SU-DHL-6 (cell line): ENCODE results near the gene ALX4.

ENCODE experiments used
- H2AFZ ChIP-seq: fragments of 200-600 bp; sonication (generic); 2 replicates; pipeline ENCODE4 v1.6.1; 2014; ENCODE audit warnings: low read depth, mild to moderate bottlenecking, moderate library complexity, mixed read lengths, antibody characterized with exemption, low read length; ENCODE audit not compliant: severe bottlenecking
- H3F3A ChIP-seq: fragments of 200-600 bp; shearing (Covaris generic); 2 replicates; pipeline ENCODE4 v1.6.0; 2016; ENCODE audit warnings: antibody characterized with exemption, mild to moderate bottlenecking; ENCODE audit not compliant: insufficient read depth
- H3K27ac ChIP-seq: fragments of 200-600 bp; sonication (generic); 2 replicates; pipeline ENCODE4 v1.5.1; 2016; ENCODE audit warnings: low read depth, mild to moderate bottlenecking, low read length, moderate library complexity, mixed read lengths
- H3K27me3 ChIP-seq: fragments of 200-600 bp; sonication (generic), shearing (Covaris generic); 2 replicates; pipeline ENCODE4 v1.6.0; 2014; ENCODE audit warnings: mild to moderate bottlenecking, low read length
- H3K36me3 ChIP-seq: fragments of 200-600 bp; sonication (generic); 2 replicates; pipeline ENCODE4 v1.6.1; 2014; ENCODE audit warnings: mild to moderate bottlenecking, low read length, mixed read lengths
- H3K4me2 ChIP-seq: fragments of 300-600, 200-600 bp; shearing (Covaris generic), sonication (generic); 2 replicates; pipeline ENCODE4 v1.6.0; 2014; ENCODE audit warnings: low read length, low read depth, mild to moderate bottlenecking; ENCODE audit not compliant: poor library complexity, severe bottlenecking
- H3K4me3 ChIP-seq: fragments of 200-600 bp; sonication (generic); 2 replicates; pipeline ENCODE4 v1.5.1; 2014; ENCODE audit warnings: antibody characterized with exemption, low read length, mild to moderate bottlenecking, mixed read lengths; ENCODE audit not compliant: insufficient read depth, poor library complexity, severe bottlenecking
- H3K79me2 ChIP-seq: fragments of 200-600 bp; sonication (generic); 2 replicates; pipeline ENCODE4 v1.6.1; 2014; ENCODE audit warnings: mild to moderate bottlenecking, low read length, moderate library complexity; ENCODE audit not compliant: insufficient read depth
- H3K9ac ChIP-seq: fragments of 200-600 bp; sonication (generic); 2 replicates; pipeline ENCODE4 v1.7.0; 2014; ENCODE audit warnings: mild to moderate bottlenecking, low read length
- H3K9me2 ChIP-seq: fragments of 200-600 bp; sonication (generic); replicated peaks from 2 replicates; pipeline ENCODE4 v1.6.1; 2014; ENCODE audit warnings: low read length; ENCODE audit not compliant: insufficient read depth
- H3K9me3 ChIP-seq: fragments of 200-600 bp; sonication (generic); 2 replicates; pipeline ENCODE4 v1.6.1; 2014; ENCODE audit warnings: low read length, mixed read lengths; ENCODE audit not compliant: insufficient read depth
- H4K20me1 ChIP-seq: fragments of 200-600 bp; sonication (generic); 2 replicates; pipeline ENCODE4 v1.6.1; 2014; ENCODE audit warnings: low read depth, mild to moderate bottlenecking, antibody characterized with exemption, low read length, moderate library complexity, mixed read lengths
- EZH2phosphoT487 ChIP-seq: fragments of 200-600 bp; sonication (generic), shearing (Covaris generic); conservative IDR thresholded peaks from 2 replicates; pipeline ENCODE4 v1.6.1; 2018; ENCODE audit warnings: mild to moderate bottlenecking, antibody characterized with exemption, low read length, moderate library complexity, mixed read lengths
- TF ChIP-seq, protein P1 (sequence below): fragments of 200-600 bp; sonication (generic); IDR thresholded peaks from one replicate; pipeline ENCODE4 v1.5.1; 2017; ENCODE audit warnings: antibody characterized with exemption, mild to moderate bottlenecking, low read length, moderate library complexity; ENCODE audit not compliant: insufficient read depth, poor library complexity, severe bottlenecking

The ALX4 gene

DNA sequence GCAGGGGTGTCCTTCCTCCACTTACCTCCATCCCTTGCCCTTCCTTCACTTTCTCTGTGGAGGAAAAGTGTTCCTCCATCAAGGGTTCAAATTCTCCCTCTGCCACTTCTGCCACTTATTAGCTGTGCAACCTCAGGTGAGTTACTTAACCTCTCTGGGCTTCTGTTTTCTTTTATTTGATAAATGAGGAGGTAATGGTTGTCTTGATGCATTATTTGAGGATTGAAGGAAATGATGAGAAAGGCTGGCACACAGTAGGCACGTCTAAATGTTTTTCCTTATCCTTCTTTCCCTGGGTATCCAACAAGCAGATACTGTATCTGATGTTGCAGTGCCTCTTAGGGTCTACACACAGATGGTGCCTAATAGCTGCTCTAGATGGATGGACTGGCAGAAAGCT is 14.3 kb upstream of the ALX4 start:
- Histone ChIP-seq H3K27ac (no peak overlapping the region), H3K9me2 (no peaks in the 10 kb centered on the region), H3K4me3 (no peak overlapping the region), H3K9ac (no peak overlapping the region), H3K79me2 (no peaks in the 10 kb centered on the region), H3K4me2 (no peak overlapping the region), H2AFZ (no peak overlapping the region), H3F3A (no peaks in the 10 kb centered on the region), H3K9me3 (no peaks in the 10 kb centered on the region), H3K27me3 (no peaks in the 10 kb centered on the region), H3K36me3 (no peaks in the 10 kb centered on the region), H4K20me1 (no peaks in the 10 kb centered on the region)
- TF ChIP-seq, protein P1, sequence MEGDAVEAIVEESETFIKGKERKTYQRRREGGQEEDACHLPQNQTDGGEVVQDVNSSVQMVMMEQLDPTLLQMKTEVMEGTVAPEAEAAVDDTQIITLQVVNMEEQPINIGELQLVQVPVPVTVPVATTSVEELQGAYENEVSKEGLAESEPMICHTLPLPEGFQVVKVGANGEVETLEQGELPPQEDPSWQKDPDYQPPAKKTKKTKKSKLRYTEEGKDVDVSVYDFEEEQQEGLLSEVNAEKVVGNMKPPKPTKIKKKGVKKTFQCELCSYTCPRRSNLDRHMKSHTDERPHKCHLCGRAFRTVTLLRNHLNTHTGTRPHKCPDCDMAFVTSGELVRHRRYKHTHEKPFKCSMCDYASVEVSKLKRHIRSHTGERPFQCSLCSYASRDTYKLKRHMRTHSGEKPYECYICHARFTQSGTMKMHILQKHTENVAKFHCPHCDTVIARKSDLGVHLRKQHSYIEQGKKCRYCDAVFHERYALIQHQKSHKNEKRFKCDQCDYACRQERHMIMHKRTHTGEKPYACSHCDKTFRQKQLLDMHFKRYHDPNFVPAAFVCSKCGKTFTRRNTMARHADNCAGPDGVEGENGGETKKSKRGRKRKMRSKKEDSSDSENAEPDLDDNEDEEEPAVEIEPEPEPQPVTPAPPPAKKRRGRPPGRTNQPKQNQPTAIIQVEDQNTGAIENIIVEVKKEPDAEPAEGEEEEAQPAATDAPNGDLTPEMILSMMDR: no peak
- no peak for TF ChIP-seq EZH2phosphoT487

DNA sequence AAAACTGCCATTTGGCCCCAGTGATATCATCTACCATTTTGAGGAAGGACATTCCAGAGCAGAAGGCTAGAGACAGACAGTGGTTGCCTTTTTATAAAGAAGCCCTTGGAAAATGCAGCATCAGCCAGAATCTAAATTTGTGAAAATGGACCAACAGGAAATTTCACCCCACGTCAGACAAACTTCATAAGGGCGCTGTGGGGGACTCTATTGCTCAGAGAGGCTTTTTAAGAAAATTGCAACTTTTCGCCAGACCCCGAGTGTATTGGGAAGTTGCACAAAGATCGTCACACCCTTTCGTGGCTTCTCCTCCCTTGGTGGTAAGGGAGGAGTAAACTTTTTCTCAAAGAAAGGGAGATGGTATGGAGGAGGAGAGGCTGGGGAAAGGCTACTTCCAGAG is 12.3 kb upstream of the ALX4 start:
- no peaks in the 10 kb centered on the region for H3F3A ChIP-seq
- no peaks in the 10 kb centered on the region for H4K20me1 ChIP-seq
- H3K9ac ChIP-seq: no peak overlapping the region
- no peak overlapping the region for H2AFZ ChIP-seq
- H3K27ac ChIP-seq: no peak overlapping the region
- no peaks in the 10 kb centered on the region for H3K27me3 ChIP-seq
- H3K4me3 ChIP-seq: no peak overlapping the region
- H3K9me3 ChIP-seq: no peaks in the 10 kb centered on the region
- H3K36me3 ChIP-seq: no peaks in the 10 kb centered on the region
- no peaks in the 10 kb centered on the region for H3K9me2 ChIP-seq
- H3K4me2 ChIP-seq: no peak overlapping the region
- no peak for TF ChIP-seq EZH2phosphoT487
- TF ChIP-seq, protein P1: no peak
- H3K79me2 ChIP-seq: no peaks in the 10 kb centered on the region

DNA sequence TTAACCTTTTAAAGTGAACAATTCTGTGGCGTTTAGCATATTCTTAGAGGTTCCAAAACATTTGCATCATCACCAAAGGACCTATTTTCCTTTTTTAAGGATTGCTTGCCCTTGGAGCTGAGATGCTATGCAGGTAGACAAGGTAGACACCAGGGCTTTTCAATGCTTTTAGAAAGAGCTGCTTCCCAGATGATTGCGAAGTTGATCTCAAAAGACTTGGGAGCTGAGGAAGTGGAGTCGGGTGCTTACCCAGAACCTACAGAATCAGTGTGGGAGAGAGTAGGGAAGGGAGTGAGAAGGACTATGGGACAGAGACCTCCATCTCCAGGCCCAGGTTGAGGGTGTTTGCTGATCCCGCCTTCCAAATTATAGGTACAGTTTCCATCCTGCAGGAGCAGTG is 11.1 kb upstream of the ALX4 start:
- H3K4me2 ChIP-seq: no peak overlapping the region
- H2AFZ ChIP-seq: no peak overlapping the region
- H3K9me2 ChIP-seq: no peaks in the 10 kb centered on the region
- no peaks in the 10 kb centered on the region for H3K79me2 ChIP-seq
- no peaks in the 10 kb centered on the region for H4K20me1 ChIP-seq
- H3K9ac ChIP-seq: no peak overlapping the region
- H3K27me3 ChIP-seq: no peaks in the 10 kb centered on the region
- no peak for TF ChIP-seq EZH2phosphoT487
- TF ChIP-seq, protein P1: no peak
- no peaks in the 10 kb centered on the region for H3K36me3 ChIP-seq
- no peak overlapping the region for H3K4me3 ChIP-seq
- H3K9me3 ChIP-seq: no peaks in the 10 kb centered on the region
- no peaks in the 10 kb centered on the region for H3F3A ChIP-seq
- H3K27ac ChIP-seq: no peak overlapping the region
